ENCODE results near the gene GMDS. TPM values are rescaled to one million over a fixed set of nuclear protein-coding genes. Genes with fewer than 3 reads are reported as not detected.

Gene GMDS
- total RNA-seq, 1 experiment from 2014 or later, result 27.6 TPM

DNA sequence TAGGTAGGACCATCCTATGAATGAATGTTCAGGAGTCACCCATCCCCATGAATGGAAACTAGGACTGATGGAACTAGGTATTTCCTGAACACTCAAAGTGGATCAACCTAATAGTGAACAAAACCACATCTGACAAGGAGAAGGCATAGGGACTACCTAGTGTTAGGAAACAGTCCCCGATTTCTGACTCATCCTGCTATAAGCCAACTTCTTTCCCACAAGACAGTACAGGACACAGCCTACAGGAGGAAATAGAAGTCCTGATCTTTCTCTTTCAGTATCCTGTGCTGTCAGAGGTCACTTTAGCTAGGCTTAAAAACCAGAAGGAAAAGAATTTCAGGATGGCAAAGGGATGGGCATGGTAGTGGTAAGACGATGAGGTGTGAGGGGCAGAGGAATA is 19.5 kb upstream of the GMDS start:
- Histone ChIP-seq H3K9me3 (ENCODE audit: control insufficient read depth, low read depth, low read length) (no peaks in the 10 kb centered on the region), H3K4me2 (ENCODE audit: insufficient read depth, insufficient read length, low read length) (no peak overlapping the region), H3K23me2 (ENCODE audit: insufficient read length, low read depth, low read length, poor library complexity, severe bottlenecking) (no peaks in the 10 kb centered on the region), H3T11ph (ENCODE audit: low read length) (no peak overlapping the region), H3K27me3 (ENCODE audit: insufficient read depth, low read length) (no peaks in the 10 kb centered on the region), H2BK5ac (ENCODE audit: insufficient read length, low read length) (no peak overlapping the region), H3K23ac (ENCODE audit: insufficient read length, low read depth, low read length) (no peak overlapping the region), H4K8ac (replicated peaks; ENCODE audit: insufficient read length, low read depth, low read length) (no peak overlapping the region), H2BK12ac (ENCODE audit: insufficient read length, low read depth, low read length) (no peak overlapping the region), H3K27ac (ENCODE audit: insufficient read length, low read depth, low read length) (no peak overlapping the region), H2AK5ac (ENCODE audit: insufficient read length, low read length) (no peak overlapping the region), H3K18ac (ENCODE audit: insufficient read length, low read depth, low read length) (no peak overlapping the region), H3K79me1 (ENCODE audit: insufficient read depth, low read depth, low read length, poor library complexity, severe bottlenecking) (no peaks in the 10 kb centered on the region), H3K56ac (ENCODE audit: insufficient read length, low read depth, low read length) (no peak overlapping the region), H4K5ac (ENCODE audit: insufficient read length, low read depth, low read length) (no peak overlapping the region), H3K4ac (ENCODE audit: low read depth, low read length) (no peak overlapping the region), H3K14ac (ENCODE audit: insufficient read depth, low read length) (no peak overlapping the region), H4K20me1 (ENCODE audit: control insufficient read depth, insufficient read depth, insufficient read length) (no peaks in the 10 kb centered on the region), H2BK15ac (ENCODE audit: low read depth, low read length) (no peak overlapping the region), H3K79me2 (ENCODE audit: insufficient read depth, low read length) (no peaks in the 10 kb centered on the region), H2AFZ (ENCODE audit: low read length) (no peak overlapping the region), H2BK20ac (ENCODE audit: low read depth, low read length, poor library complexity, severe bottlenecking) (no peak overlapping the region), H2BK120ac (ENCODE audit: low read depth, low read length, poor library complexity, severe bottlenecking) (no peak overlapping the region), H4K91ac (ENCODE audit: insufficient read length, low read depth, low read length) (no peak overlapping the region), H3K9ac (ENCODE audit: extremely low read depth, insufficient read length, low read length) (no peak overlapping the region), H3K4me1 (ENCODE audit: insufficient read depth, low read length) (no peaks in the 10 kb centered on the region; the same call in 1 of the 2 replicates)
- Mint-ChIP-seq H3K36me3 (ENCODE audit: insufficient read depth in 1 of 3, low read depth in 3 of 3) (no peaks in the 10 kb centered on the region; a peak in 2 of 7 replicates), H3K27ac (no peak overlapping the region), H3K9me3 (no peaks in the 10 kb centered on the region), H3K27me3 (ENCODE audit: low read depth) (no peaks in the 10 kb centered on the region), H3K4me1 (peaks cover 0 to 3% of the 10 kb centered on the region in 2 experiments; a peak in 1 of 4 replicates), H3K4me3 (no peak overlapping the region)
- no CpG with 5 or more reads among the region's 2 CpGs for WGBS (ENCODE audit: extremely low coverage, insufficient read length, low lambda C conversion rate)
- no peak for DNase-seq
- TF ChIP-seq, protein P1, sequence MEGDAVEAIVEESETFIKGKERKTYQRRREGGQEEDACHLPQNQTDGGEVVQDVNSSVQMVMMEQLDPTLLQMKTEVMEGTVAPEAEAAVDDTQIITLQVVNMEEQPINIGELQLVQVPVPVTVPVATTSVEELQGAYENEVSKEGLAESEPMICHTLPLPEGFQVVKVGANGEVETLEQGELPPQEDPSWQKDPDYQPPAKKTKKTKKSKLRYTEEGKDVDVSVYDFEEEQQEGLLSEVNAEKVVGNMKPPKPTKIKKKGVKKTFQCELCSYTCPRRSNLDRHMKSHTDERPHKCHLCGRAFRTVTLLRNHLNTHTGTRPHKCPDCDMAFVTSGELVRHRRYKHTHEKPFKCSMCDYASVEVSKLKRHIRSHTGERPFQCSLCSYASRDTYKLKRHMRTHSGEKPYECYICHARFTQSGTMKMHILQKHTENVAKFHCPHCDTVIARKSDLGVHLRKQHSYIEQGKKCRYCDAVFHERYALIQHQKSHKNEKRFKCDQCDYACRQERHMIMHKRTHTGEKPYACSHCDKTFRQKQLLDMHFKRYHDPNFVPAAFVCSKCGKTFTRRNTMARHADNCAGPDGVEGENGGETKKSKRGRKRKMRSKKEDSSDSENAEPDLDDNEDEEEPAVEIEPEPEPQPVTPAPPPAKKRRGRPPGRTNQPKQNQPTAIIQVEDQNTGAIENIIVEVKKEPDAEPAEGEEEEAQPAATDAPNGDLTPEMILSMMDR (conservative IDR thresholded peaks at IDR 0.05), result no peak
